NCI-H524 (cell line): ENCODE data around the gene ISG15.

Experiments
- DNase-seq, 2 experiments: peaks; one replicate each; lab custom pipeline; 2025; lab: John Stamatoyannopoulos, UW

ISG15 gene

GRCh38 chr1:1059494-1060280 is 46.4 kb downstream of the ISG15 start:
- DNase-seq, result peak; percentile 42 to 73

- DNase-seq, result no peak
Observed at GRCh38 chr1:1060281-1061000, 47.1 kb downstream of the ISG15 start.

GRCh38 chr1:1061682-1062345 is 48.5 kb downstream of the ISG15 start:
- DNase-seq, result no peak

- no peak for DNase-seq
Observed at GRCh38 chr1:1062348-1063163, 49.3 kb downstream of the ISG15 start.

- no peak for DNase-seq
Observed at GRCh38 chr1:1063261-1063944, 50.1 kb downstream of the ISG15 start.
